Suppressor macrophage treated with lipopolysaccharide for 4 hours (primary cell): ENCODE results near the gene MAP7D3.
A peak's percentile ranks its signal among the peaks of the same experiment; 100 is the strongest.

Experiments
- DNase-seq: peaks from one replicate; pipeline ENCODE4 v3.0.0-alpha.2; 2020

Gene MAP7D3

GRCh38 chrX:136205882-136206380 lies 45.3 kb downstream of the MAP7D3 start:
- DNase-seq, result no peak

- DNase-seq, result peak; percentile 23
Measured at GRCh38 chrX:136204571-136204970, 46.6 kb downstream of the MAP7D3 start.

- no peak for DNase-seq
Measured at GRCh38 chrX:136203951-136204350, 47.2 kb downstream of the MAP7D3 start.

GRCh38 chrX:136203438-136203837 lies 47.8 kb downstream of the MAP7D3 start:
- DNase-seq, result no peak

- no peak for DNase-seq
Measured at GRCh38 chrX:136202889-136203288, 48.3 kb downstream of the MAP7D3 start.

- DNase-seq, result no peak
Measured at GRCh38 chrX:136201601-136202000, 49.6 kb downstream of the MAP7D3 start.

- no peak for DNase-seq
Measured at GRCh38 chrX:136200466-136200865, 50.7 kb downstream of the MAP7D3 start.

GRCh38 chrX:136199365-136199764 lies 51.8 kb downstream of the MAP7D3 start:
- DNase-seq, result no peak

GRCh38 chrX:136198678-136199243 lies 52.4 kb downstream of the MAP7D3 start:
- no peak for DNase-seq

- no peak for DNase-seq
Measured at GRCh38 chrX:136198010-136198409, 53.2 kb downstream of the MAP7D3 start.

GRCh38 chrX:136196691-136197155 lies 54.5 kb downstream of the MAP7D3 start:
- no peak for DNase-seq

- no peak for DNase-seq
Measured at GRCh38 chrX:136195247-136195646, 56.0 kb downstream of the MAP7D3 start.

GRCh38 chrX:136194536-136194935 lies 56.7 kb downstream of the MAP7D3 start:
- DNase-seq, result no peak

GRCh38 chrX:136193771-136194170 lies 57.4 kb downstream of the MAP7D3 start:
- DNase-seq, result no peak

GRCh38 chrX:136192839-136193414 lies 58.3 kb downstream of the MAP7D3 start:
- peak; percentile 40 for DNase-seq

- no peak for DNase-seq
Measured at GRCh38 chrX:136192135-136192534, 59.1 kb downstream of the MAP7D3 start.

- DNase-seq, result peak; percentile 56
Measured at GRCh38 chrX:136191171-136191570, 60.0 kb downstream of the MAP7D3 start.

- DNase-seq, result no peak
Measured at GRCh38 chrX:136190038-136190713, 61.0 kb downstream of the MAP7D3 start.

GRCh38 chrX:136189222-136189621 lies 62.0 kb downstream of the MAP7D3 start:
- DNase-seq, result no peak

GRCh38 chrX:136186023-136186413 lies 65.2 kb downstream of the MAP7D3 start:
- no peak for DNase-seq

- DNase-seq, result peak; percentile 30
Measured at GRCh38 chrX:136185401-136186022, 65.7 kb downstream of the MAP7D3 start.

- no peak for DNase-seq
Measured at GRCh38 chrX:136183917-136184316, 67.3 kb downstream of the MAP7D3 start.

- no peak for DNase-seq
Measured at GRCh38 chrX:136183172-136183571, 68.0 kb downstream of the MAP7D3 start.

- DNase-seq, result no peak
Measured at GRCh38 chrX:136182414-136182813, 68.8 kb downstream of the MAP7D3 start.
